ENCODE measurements around the gene LPGAT1. TPM values are rescaled to one million over a fixed set of nuclear protein-coding genes. Genes with fewer than 3 reads are reported as not detected.

The LPGAT1 gene
- total RNA-seq, 1 donor from 2014 or later, result 34.7 TPM

GRCh38 chr1:211708926-211709325 lies 121.6 kb downstream of the LPGAT1 start:
- DNase-seq (ENCODE audit: low spot score), result no peak
- H3K36me3 Mint-ChIP-seq (ENCODE audit: low read depth, unreplicated experiment), result no peaks in the 10 kb centered on the region
- H3K27me3 Mint-ChIP-seq (ENCODE audit: unreplicated experiment), result no peaks in the 10 kb centered on the region
- no peak overlapping the region for H3K27ac Mint-ChIP-seq (ENCODE audit: unreplicated experiment)
- no peak overlapping the region for H3K4me3 Mint-ChIP-seq (ENCODE audit: unreplicated experiment)
- H3K9me3 Mint-ChIP-seq (ENCODE audit: unreplicated experiment), result no peaks in the 10 kb centered on the region
- H3K4me1 Mint-ChIP-seq (ENCODE audit: unreplicated experiment), result no peaks in the 10 kb centered on the region
- TF ChIP-seq CTCF (IDR thresholded peaks at IDR 0.05; ENCODE audit: unreplicated experiment), result no peak

- no peak for DNase-seq (ENCODE audit: low spot score)
- no peak overlapping the region for H3K4me3 Mint-ChIP-seq (ENCODE audit: unreplicated experiment)
- no peaks in the 10 kb centered on the region for H3K9me3 Mint-ChIP-seq (ENCODE audit: unreplicated experiment)
- no peaks in the 10 kb centered on the region for H3K4me1 Mint-ChIP-seq (ENCODE audit: unreplicated experiment)
- no peak for TF ChIP-seq CTCF (IDR thresholded peaks at IDR 0.05; ENCODE audit: unreplicated experiment)
- no peaks in the 10 kb centered on the region for H3K36me3 Mint-ChIP-seq (ENCODE audit: low read depth, unreplicated experiment)
- no peaks in the 10 kb centered on the region for H3K27me3 Mint-ChIP-seq (ENCODE audit: unreplicated experiment)
- H3K27ac Mint-ChIP-seq (ENCODE audit: unreplicated experiment), result no peak overlapping the region
Measured at GRCh38 chr1:211708006-211708405, 122.6 kb downstream of the LPGAT1 start.

- Mint-ChIP-seq H3K27ac (ENCODE audit: unreplicated experiment) (no peak overlapping the region), H3K27me3 (ENCODE audit: unreplicated experiment) (peaks cover 1% of the 10 kb centered on the region), H3K4me3 (ENCODE audit: unreplicated experiment) (no peak overlapping the region), H3K9me3 (ENCODE audit: unreplicated experiment) (no peaks in the 10 kb centered on the region), H3K36me3 (ENCODE audit: low read depth, unreplicated experiment) (no peaks in the 10 kb centered on the region), H3K4me1 (ENCODE audit: unreplicated experiment) (no peaks in the 10 kb centered on the region)
- no peak for DNase-seq (ENCODE audit: low spot score)
- no peak for TF ChIP-seq CTCF (IDR thresholded peaks at IDR 0.05; ENCODE audit: unreplicated experiment)
Measured at GRCh38 chr1:211705467-211706091, 125.0 kb downstream of the LPGAT1 start.

- DNase-seq (ENCODE audit: low spot score), result no peak
- Mint-ChIP-seq H3K4me3 (ENCODE audit: unreplicated experiment) (no peak overlapping the region), H3K4me1 (ENCODE audit: unreplicated experiment) (peaks cover under 1% of the 10 kb centered on the region), H3K36me3 (ENCODE audit: low read depth, unreplicated experiment) (peaks cover 2% of the 10 kb centered on the region), H3K27me3 (ENCODE audit: unreplicated experiment) (peaks cover 2% of the 10 kb centered on the region), H3K9me3 (ENCODE audit: unreplicated experiment) (no peaks in the 10 kb centered on the region), H3K27ac (ENCODE audit: unreplicated experiment) (no peak overlapping the region)
- TF ChIP-seq CTCF (IDR thresholded peaks at IDR 0.05; ENCODE audit: unreplicated experiment), result no peak
Measured at GRCh38 chr1:211704543-211704942, 126.0 kb downstream of the LPGAT1 start.

- DNase-seq (ENCODE audit: low spot score), result no peak
- Mint-ChIP-seq H3K9me3 (ENCODE audit: unreplicated experiment) (no peaks in the 10 kb centered on the region), H3K27me3 (ENCODE audit: unreplicated experiment) (peaks cover 5% of the 10 kb centered on the region), H3K4me3 (ENCODE audit: unreplicated experiment) (no peak overlapping the region), H3K27ac (ENCODE audit: unreplicated experiment) (no peak overlapping the region), H3K4me1 (ENCODE audit: unreplicated experiment) (peaks cover 4% of the 10 kb centered on the region), H3K36me3 (ENCODE audit: low read depth, unreplicated experiment) (peaks cover 4% of the 10 kb centered on the region)
- no peak for TF ChIP-seq CTCF (IDR thresholded peaks at IDR 0.05; ENCODE audit: unreplicated experiment)
Measured at GRCh38 chr1:211703812-211704537, 126.6 kb downstream of the LPGAT1 start.

All from endothelial cell (in vitro differentiated cells).